Activated T-cell treated with anti-CD3 and anti-CD28 coated beads, Interleukin-2, amount 50 U/mL, for 48 hours (primary cell): ENCODE results near the gene ACSM6.

ENCODE experiments used
- DNase-seq, 2 experiments: peaks; one replicate each; pipeline ENCODE4 v3.0.0-alpha.2; 2020

ACSM6 gene

GRCh38 chr10:95247200-95247880 is 53.3 kb downstream of the ACSM6 start:
- no peak for DNase-seq

GRCh38 chr10:95247881-95248583 is 54.0 kb downstream of the ACSM6 start:
- DNase-seq: no peak

- DNase-seq: no peak
Observed at GRCh38 chr10:95248989-95249388, 55.0 kb downstream of the ACSM6 start.

GRCh38 chr10:95249467-95249866 is 55.4 kb downstream of the ACSM6 start:
- DNase-seq: no peak

DNA sequence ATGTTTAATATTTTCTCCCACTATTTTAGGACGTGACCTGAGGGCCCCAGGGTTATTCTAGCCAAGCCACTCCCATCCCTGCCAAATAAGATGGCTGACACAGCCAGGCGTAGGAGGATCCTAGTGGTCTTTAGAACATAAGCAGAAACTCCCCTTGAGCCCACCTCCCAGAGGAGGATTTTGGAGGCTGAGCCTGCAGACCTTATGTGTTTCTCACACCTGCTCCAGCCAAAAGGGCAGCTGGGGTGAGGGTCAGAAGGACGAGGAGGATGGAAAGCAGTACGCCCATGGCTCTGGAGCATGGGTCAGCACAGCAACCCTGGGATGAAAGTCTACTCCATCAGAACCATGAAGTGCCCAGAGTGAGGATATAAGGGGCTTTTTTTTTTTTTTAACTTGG is 56.8 kb downstream of the ACSM6 start:
- DNase-seq: no peak

DNA sequence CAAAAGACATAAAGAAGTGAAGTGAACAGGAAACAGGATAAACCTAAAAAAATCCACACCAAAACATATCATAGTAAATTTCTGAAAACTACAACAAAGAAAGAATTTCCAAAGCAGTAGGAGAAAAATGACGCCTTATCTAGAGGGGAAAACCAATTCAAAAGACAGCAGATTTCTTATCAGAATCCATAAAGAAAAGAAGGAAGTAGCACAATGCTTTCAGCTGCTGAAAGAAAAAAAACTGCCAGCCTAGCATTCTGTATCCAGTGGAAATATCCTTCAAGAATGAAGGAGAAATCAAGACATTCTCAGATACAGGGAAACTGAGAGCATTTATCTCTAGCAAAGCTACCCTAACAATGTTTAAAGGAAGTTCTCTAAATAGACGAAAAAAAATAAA is 59.0 kb downstream of the ACSM6 start:
- DNase-seq: no peak

DNA sequence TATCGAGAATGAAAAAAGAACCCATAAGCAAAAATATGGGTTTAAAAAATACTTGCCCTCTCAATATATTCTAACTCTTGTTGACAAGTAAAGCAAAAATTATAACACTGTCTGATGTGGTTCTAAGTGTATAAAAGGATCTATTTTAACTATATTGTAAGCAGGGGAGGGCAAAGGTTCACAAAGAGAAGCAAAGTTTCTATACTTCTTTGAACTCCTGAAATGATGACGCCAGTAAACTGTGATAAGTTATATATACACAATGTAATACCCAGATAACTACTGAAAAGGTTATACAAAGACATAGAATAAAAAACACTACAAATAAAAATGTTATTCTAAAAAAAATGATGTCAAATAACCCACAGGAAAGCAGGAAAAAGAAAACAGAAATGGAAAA is 59.6 kb downstream of the ACSM6 start:
- DNase-seq: no peak

- no peak for DNase-seq
Observed at GRCh38 chr10:95254629-95255028, 60.6 kb downstream of the ACSM6 start.

DNA sequence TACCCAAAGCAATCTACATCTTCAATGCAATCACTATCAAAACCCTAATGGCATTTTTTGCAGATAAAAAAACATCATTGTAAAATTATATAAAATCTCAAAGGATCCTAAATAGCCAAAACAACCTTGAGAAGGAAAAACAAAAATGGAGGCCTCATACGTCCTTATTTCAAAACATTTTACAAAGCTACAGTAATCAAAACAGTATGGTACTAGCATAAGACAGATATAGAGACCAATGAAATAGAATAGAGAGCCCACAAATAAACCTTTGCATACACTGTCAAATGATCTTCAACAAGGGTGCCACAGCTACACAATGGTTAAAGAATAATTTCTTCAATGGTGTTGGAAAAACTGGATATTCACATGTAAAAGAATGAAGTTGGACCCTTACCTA is 62.2 kb downstream of the ACSM6 start:
- no peak for DNase-seq

DNA sequence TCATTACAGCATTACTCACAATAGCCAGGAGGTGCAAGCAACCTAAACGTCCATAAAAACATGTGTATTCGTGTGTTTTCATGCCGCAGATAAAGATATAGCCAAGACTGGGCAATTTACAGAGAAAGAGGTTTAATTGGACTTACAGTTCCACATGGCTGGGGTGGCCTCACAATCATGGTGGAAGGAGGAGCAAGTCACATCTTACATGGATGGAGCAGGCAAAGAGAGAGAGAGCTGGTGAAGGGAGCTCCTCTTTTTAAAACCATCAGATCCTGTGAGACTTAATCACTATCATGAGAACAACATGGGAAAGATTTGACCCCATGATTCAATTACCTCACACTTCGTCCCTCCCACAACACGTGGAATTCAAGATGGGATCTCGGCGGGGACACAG is 63.8 kb downstream of the ACSM6 start:
- no peak for DNase-seq

DNA sequence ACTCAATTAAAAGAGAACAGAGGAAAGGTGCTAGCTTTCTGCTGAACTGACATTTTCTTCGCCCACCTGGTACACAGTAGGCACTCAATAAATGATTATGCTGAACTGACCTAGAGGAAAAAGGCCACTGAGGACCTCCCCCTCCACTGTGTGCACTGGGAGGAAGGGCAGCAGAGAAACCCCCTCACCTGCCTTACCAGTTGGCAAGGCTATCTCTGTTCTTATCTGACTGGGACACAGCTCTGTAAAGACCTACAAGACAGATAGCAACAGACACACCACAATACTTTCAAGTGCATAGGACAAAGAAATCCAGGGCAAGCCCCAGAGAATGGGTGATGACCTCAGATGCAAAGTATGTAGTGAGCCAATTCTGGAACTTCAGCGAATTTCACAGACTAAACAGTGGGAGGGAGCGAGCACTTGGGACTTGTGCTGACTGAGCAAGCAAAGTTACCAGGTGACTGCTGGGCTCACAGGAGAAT is 66.4 kb downstream of the ACSM6 start:
- no peak for DNase-seq

DNA sequence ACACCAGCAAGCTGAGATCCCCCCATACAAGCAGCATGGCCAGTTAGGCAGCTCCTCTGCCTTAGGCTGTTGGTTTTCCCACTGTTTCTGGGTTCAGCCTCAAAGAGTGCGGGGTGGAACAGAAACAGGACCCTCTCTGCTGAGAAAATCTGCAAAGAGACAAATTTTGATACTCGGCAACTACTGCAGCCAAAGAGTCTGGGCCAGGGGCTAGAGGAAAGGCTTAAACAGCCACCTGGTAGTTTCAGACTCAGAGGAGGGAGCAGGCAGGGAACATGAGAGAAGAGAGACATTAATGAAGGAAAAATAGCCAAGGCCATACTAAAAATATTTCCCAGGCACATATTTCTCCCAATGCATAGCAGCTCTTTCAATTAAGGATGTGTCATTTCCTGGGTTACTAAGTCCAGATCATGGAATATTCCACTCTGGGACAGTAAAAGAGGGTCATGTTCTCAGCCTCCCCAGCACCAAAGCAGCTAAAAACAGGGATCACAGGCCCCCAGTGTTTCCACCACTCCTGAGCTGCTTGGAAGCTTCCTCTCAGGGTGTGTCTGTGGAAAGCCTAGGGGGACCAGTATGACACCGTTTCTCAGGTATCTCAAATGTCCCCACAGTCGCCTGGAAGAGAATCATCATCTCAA is 67.0 kb downstream of the ACSM6 start:
- no peak for DNase-seq

GRCh38 chr10:95261926-95262325 is 67.9 kb downstream of the ACSM6 start:
- DNase-seq: no peak

- no peak for DNase-seq
Observed at GRCh38 chr10:95262763-95263518, 68.9 kb downstream of the ACSM6 start.

DNA sequence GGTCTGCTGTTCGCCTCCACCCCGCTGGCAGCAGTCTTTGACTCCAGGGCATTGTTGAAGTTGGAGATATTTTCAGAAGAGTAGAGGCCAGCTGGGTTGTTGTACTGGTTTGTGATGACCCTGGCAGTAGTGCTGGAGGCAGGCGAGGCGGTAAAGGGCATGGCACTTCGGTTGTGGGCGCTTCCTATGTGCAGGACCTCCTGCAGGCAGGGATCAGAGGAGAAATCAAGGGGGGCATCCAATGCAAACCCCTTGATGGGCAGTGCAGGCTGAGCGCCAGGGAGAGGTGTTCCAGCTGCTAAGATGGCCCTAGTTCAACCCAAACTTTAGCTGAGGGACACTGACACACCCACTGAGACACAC is 69.8 kb downstream of the ACSM6 start:
- no peak for DNase-seq

GRCh38 chr10:95264227-95265051 is 70.4 kb downstream of the ACSM6 start:
- DNase-seq: no peak

DNA sequence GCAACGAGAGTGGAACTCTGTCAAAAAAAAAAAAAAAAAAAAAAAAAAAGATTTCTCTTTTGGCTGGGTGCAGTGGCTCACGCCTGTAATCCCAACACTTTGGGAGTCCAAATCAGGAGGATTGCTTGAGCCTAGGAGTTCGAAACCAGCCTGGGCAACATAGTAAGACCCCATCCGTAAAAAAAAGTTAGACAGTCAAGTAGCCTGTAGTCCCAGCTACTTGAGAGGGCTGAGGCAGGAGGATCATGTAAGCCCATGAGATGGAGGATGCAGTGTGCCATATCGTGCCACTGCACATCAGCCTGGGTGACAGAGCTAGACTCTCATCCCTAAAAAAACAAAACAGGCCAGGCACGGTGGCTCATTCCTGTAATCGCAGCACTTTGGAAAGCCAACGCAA is 71.5 kb downstream of the ACSM6 start:
- DNase-seq: no peak

DNA sequence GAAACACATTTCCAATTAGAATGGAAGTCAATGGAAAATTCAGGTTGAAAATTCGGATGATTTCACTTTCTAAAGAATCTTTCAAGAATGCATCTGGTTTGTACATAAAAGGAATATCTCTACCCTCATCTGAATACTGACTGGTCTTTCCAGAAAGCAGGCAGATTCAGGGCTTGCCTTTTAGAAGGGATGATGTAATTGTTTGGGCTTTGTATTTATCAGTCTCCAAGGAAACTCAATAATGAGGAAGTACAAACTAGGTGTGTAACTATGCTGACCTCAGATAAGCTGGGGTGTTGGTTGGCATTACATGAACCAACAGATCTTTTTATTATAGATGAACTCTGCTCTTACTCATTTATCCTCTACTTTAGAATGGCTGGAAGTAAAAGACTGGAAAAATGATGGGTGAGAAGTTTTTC is 72.6 kb downstream of the ACSM6 start:
- no peak for DNase-seq

DNA sequence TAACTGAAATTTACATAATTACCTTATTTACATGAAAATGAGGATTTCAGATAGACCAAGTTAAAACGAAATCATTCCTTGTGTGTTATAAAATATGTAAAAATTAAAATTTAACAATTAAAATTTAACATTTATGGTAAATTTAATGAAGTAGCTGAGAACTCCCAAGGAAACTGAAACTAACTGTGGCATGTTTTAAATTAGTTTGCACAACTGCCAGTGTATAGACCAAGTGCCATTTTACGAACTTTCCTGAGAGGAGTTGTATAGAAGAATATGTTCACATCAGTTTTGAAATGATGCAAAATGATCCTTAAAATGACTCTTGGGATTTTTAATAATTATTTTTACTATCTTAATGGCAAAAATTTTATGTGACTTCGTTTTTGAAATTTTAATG is 73.2 kb downstream of the ACSM6 start:
- no peak for DNase-seq

DNA sequence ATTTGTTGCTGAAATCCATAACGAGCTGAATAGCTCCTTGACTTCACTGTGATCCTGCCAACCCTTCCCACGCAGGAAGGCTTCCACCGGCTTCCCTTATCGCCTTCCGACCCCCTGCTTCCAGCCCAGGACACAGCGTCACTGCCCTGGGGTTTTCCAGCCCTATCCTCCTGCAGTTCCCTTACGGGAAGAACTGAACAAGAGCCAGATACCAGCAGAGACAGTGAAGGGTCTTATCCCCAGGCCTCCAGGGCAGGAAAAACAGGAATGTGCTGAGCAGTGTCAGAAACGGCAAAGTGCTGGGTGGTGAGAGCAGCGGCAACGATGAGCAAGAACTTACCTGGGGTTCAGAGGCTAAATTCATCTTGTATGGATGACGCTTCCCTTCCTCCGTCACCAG is 74.4 kb downstream of the ACSM6 start:
- DNase-seq: no peak

DNA sequence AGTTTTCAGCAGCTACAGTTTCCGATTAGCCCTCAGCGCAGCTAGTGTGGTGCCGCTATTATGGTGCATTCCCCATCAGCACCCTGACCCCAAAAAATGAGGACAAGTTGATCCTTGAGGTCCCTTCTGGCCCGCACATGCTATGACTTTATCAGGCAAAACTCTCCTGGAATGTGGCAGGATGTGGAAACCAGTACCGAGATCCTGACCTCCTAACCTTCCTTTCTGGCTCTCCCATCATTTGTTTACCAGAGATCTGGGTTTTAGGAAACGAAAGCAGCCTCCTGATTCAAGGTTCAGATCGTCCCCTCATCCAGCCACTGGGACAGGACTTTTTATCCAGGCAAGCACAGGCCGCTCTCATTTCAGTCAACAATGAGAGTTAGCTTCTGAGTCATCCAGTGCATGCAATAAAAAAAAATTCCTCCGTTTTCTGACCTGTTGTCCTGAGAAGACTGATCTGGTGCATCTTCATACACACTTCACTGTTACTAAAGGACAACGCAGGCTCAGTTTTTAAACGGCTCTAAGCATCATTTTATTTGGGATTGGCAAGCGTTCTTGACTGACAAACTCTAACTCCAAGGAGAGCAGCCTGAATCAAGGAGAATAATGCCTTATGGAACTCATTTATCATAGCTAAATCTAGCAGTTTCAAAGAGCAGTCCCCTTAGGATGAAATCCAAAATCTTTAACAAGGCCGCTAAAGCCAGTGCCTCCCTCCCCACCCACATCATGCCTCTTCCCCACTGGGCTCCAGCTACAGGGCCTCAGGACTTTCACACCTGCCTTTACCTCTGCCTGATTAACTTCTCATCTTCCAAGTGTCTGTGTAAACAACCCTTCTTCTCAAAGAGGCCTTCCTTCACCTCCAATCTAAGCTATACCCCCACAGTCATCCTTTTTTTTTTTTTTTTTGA is 79.6 kb downstream of the ACSM6 start:
- DNase-seq: no peak
